GM12801 (cell line): ENCODE measurements around the gene MYL9.

Experiments used
- TF ChIP-seq, protein P1 (sequence below): IDR thresholded peaks from one replicate; pipeline ENCODE4 v1.5.1; 2011; ENCODE audit warnings: control low read depth; ENCODE audit not compliant: insufficient read length; ENCODE audit errors: extremely low read depth

MYL9 gene

DNA sequence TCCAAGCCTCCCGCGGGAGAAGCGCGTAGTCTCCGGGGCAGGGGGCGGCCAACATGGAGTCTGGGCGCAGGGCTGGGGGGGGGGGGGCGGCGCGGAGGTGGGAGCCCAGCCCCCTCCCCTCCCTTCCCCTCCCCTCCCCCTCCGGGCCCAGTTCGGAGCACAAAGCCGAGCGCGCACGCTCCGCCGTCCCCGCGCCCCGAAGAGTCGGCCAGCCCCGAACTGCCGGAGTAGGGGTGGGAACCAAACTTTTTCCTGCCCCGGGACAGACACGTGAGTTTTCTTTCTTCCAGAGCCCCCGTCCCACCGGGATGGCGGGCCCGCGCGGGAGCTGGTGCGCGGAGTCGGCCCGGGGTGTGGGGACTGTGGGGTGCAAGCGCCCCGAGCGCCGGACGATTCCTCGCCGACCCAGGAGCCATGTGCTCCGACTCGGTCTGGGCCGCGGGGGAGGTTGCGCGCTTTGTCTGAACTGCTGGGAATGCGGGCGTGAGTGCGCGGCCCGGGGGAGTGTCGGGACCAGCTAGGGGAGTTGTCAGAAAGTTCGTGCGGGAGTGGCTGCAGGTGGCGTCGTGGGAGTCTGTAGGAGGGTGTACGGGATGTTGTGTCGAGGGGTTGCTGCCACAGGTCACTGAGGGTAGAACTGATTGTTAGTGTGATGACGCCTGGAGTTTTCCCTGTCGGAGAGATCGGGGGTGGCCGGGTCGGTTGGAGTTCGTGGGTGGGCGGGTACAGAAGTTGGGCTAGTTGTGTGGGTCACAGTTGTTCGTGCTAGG lies 33.2 kb downstream of the MYL9 start:
- TF ChIP-seq, protein P1, sequence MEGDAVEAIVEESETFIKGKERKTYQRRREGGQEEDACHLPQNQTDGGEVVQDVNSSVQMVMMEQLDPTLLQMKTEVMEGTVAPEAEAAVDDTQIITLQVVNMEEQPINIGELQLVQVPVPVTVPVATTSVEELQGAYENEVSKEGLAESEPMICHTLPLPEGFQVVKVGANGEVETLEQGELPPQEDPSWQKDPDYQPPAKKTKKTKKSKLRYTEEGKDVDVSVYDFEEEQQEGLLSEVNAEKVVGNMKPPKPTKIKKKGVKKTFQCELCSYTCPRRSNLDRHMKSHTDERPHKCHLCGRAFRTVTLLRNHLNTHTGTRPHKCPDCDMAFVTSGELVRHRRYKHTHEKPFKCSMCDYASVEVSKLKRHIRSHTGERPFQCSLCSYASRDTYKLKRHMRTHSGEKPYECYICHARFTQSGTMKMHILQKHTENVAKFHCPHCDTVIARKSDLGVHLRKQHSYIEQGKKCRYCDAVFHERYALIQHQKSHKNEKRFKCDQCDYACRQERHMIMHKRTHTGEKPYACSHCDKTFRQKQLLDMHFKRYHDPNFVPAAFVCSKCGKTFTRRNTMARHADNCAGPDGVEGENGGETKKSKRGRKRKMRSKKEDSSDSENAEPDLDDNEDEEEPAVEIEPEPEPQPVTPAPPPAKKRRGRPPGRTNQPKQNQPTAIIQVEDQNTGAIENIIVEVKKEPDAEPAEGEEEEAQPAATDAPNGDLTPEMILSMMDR = no peak

DNA sequence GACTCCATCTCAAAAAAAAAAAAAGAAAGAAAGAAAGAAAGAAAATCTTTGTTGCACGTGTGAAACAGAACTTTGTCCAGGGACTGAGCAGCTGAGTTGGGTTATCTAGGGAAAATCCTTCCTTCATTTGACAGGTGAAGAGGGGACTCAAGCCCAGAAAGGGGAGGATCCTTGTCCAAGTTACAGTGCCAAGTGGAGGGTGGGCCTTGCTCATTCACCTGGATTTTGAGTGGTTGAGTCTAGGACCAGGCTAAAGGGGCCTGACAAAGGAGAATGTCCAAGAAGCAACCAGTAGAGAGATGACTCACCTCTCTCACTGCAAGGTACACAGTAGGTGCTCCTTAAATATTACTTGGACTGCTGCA lies 34.7 kb downstream of the MYL9 start:
- TF ChIP-seq, protein P1 = no peak

DNA sequence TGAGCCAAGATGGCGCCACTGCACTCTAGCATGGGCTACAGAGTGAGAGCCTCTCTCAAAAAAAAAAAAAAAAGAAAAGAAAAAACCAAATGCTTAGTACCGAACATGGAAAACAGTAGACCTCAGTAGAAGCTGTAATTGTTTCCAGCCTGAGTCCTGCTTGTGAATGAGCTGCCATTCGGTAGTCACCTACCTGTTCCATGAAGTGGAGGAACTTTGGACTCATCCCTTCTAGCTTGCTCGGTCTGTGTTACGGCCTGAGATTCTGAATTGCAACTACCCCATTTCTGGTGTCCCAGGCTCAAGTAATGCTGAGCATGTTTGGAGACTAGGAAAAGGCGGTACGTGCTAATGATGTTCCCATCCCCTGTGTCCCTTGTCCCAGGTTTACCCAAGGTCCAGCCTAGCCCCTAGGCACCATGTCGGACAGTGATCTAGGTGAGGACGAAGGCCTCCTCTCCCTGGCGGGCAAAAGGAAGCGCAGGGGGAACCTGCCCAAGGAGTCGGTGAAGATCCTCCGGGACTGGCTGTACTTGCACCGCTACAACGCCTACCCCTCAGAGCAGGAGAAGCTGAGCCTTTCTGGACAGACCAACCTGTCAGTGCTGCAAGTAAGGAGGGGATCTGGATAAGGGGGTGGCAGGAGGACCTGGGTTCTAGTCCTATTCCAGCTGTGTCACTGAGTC lies 37.2 kb downstream of the MYL9 start:
- TF ChIP-seq, protein P1 = no peak

DNA sequence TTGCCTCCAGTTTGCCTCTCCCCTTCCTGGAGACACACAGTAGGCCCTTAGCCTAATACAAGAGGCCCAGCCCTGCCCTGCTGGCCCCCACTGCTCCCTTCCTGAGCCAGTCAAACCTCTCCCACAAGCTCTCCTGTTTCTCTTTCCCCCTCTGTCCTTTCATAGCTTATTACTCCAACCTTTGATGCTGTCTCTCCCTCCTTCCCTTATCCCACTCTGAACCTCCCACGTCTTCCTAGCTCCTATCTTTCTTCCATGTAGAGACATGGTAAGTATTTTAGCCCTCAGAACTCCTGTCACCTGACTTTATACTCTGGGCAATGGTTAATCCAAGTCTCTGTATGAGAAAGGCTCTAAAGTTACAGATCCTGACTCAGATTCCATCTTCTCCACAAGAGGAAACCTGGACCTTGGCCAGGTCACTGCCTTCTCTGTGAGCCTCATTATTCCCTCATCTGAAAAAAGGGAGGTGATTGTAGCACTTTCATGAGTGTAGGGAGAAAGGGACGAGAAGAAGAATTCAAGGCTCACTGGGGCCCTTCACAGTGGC lies 38.8 kb downstream of the MYL9 start:
- TF ChIP-seq, protein P1 = no peak

DNA sequence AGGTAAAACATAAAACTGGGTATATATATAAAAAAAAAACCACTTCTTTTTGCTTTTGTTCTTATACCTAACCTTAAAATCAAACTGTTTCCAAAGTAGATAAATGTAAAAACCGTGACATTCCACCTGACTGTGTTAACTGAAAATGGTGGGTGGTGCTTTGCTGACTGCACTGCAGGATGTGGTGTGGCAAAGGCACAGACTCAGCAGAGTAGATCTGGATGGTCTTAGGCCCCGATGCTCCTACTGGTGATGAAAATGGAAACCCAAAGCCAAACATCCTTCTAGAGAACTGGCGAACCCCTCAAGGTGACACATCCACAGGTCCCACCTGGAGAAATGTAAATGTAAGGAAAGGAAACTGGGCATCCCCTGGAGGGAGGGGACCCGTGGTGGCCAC lies 41.0 kb downstream of the MYL9 start:
- TF ChIP-seq, protein P1 = no peak

DNA sequence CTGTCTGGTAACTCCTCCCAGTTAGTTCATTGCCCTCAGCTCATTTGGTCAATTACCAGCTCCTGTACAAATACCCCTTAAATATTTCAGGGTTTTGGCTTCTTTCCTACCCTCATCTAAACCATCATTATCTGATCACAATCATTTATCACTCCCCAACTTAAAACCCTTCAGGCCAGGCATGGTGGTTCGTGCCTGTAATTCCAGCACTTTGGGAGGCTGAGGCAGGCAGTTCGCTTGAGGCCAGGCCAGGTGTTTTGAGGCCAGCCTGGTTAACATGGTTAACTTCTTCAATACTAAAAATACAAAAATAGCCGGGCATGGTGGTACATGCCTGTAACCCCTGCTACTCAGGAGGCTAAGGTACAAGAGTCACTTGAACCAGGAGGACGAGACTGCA lies 41.5 kb downstream of the MYL9 start:
- TF ChIP-seq, protein P1 = no peak

DNA sequence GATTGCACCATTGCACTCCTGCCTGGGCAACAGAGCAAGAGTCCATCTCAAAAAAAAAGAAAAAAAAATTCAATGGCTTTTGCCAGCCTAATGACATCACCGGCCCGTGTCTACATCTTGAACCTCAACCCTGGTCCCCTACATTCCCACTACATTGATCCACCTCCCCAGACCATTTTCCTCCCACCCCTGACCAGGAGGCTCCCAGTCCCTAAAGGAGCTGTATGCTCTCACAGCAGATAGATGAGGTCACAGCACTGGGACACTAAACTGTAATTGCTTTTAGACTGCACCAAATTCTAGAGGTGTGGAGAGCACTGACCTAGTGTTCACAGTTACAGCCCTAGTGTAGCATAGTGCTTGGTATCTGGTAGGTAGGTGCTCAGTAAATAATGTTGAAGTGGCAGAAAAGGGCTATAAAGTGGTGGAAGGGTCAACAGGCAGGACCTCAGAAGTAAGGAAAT lies 42.7 kb downstream of the MYL9 start:
- TF ChIP-seq, protein P1 = no peak
